Putamen (tissue), 1 donor: ENCODE data around the gene CD9.
"Not testable (repeated sequence)": the region's sequence is repeated elsewhere in the genome, so short reads cannot be mapped to it uniquely, and the experiment has no call there.

ENCODE experiments used
- DNase-seq: peaks from one replicate; pipeline ENCODE4 v3.0.0-alpha.2; 2016; ENCODE audit warnings: low spot score

The CD9 gene

DNA sequence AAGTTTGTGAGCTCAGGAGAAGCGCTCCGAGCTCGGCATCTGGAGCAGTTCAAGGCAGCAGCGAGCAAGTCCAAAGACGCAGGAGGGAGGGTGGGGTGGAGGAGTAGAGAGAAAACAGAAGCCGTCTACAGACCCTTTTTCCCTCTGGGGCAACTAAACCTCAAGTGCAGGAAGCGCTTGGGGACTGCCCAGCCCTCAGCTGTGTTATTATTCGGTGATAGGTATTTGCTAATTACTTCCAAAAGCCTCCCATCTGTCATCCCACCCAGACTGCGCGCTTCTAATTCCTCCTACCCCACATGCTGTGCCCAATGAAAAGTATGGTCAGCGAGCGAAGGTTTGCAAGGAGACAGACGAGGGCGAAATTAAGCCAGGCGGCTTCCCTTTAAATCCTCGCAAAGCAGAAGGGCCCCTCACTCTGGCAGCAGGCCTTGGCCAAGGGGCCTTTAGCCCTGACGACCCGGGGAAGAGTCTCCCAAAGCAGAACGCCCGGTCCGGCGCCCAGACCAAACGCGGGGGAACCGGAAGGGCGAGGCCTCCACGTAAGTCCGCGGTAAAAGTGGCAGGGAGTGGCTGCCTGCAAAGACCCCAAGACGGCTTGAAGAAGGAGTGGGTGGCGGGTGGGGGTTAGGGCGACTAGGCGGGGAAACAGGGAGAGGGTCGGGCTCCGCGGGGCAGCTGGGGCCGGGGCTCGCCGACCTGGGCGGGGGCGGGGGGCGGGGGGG, 507 bp upstream of the CD9 start:
- DNase-seq = no peak

DNA sequence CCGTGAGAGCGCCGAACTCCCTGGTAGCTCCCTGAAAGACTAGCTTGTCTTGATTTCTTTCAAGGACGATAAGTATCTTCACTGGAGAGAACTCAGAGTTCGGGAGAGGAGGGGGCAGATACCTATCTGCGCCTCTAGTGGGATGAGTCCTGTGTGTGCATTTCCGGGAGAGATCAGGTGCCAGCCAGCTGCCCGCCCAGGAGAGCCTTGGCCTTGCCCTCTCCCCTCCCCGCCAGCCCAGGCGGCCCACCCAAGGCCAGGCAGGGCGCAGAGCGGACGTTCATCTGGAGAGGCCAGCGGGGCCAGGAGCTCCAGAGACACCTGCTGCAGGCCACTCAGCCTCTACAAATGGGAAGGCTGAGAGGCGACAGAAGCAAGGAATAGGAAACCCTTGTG, 1.0 kb downstream of the CD9 start:
- DNase-seq = no peak

DNA sequence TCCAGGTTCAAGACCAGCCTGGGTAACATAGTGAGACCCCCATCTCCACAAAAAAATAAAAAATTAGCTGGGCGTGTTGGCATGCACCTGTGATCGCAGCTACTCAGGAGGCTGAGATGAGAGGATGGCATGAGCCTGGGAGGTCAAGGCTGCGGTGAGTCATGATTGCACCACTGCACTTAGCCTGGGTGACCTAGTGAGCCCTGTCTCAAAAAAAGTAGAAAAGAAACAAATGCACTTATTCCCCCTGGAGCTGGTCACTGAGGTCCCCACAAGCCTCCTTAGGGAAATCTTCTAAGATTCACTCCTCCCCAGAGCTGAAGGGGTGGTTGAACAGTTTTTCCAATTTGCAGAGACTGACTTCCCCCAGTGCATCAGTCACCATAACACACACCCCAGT, 1.6 kb downstream of the CD9 start:
- no peak for DNase-seq

DNA sequence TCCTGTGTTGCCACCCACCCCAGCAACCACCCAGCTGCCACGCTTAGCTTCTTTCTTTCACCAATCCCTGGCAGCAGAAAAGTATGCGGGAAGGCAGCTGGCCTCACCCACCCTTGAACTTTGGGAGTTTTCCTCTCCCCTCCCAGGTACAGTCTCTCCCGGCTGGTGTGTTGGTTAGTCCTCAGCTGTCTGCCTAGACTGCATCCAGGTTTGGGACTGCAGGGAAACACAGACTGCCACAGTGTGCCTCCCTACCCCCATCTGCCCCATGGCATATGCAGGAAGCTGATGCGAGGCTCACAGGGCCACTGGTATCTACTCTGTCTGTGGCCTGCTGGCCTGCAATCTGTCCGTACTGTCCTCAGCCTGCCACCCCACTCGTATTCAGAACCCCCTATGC, 2.1 kb downstream of the CD9 start:
- DNase-seq = no peak

DNA sequence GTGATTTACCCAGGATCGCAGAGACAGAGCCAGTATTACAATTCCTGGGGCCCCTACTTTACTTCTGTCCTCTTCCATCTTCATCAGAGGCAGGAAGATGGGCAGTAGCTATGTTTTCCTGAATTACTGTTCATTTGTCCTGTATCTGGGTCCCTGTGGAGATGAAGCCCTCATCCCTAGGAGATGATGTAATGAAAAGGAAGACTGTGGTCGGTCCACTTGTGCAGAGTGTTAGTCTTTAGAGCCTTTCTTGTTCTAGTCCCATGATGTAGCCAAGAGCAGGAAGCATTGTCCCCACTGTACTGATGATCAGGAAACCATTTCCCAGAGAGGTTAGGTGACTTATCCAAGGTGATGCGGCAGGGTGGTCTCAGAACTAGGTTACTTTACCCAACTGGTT, 2.6 kb downstream of the CD9 start:
- DNase-seq = no peak

DNA sequence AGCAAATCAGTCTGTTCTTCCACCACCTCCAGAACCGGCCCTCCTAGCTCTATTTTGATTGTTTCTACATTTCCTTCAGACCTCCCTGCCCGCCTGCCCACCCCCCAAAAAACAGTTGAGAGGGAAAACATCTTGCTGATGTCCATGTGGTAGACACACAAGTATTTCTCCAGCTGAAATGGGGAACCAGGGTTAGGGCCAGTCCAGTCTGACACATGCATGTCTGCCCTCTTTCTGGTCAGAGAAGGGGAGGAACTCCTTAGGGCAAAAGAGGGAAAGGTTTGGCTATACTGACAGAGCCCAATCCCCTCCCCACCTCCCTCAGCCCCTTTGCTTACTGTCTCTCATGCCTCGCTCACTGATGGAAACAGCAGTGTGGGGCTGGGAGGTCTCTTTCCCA, 3.4 kb downstream of the CD9 start:
- no peak for DNase-seq

DNA sequence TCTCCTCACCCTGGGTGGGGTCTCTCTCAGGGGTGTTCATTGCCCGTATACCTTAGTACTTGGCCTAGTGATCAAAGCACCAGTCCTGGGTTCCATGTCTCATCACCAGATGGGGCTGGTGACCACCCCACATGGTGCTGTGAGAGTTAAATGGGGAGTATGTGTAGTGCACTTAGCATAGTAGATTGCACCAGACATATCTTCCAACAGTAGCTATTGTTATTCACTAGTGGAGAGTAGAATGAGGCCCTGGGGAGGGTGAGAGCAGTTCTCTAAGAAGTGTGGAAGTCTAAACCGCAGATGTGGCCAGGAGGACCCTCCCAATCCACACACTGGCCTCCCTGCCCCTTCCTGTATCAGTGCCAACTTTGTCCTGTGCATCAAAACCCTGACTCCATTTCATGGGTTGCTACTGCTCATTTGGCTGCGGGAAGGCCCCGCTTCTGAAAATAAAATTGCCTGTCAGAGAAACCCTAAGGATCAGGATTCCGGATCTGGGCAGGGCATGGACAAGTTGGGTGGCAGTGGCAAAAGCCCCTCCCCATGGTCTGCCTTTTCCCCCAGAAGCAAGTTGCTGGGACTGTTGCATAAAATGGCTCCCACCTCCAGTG, 4.4 kb downstream of the CD9 start:
- no peak for DNase-seq

DNA sequence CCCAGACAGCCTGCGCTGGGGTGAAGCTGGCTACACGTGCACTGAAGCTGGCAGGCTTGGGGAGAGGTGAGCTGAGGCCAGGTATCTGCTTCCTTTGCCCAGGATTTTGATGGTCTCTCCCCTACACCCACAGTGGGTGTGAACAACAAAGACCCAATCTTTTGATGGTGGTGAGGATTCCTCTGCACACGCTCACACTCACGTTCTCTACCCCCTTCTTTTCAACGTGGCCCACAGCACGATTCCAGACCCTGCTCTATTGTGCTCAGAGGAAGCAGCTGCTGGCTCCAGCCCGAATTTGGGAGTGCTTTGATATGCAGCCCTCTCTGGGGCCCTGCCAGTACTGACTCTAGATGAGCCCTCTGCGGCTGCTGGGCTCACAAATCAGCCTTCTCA, 4.9 kb downstream of the CD9 start:
- no peak for DNase-seq

DNA sequence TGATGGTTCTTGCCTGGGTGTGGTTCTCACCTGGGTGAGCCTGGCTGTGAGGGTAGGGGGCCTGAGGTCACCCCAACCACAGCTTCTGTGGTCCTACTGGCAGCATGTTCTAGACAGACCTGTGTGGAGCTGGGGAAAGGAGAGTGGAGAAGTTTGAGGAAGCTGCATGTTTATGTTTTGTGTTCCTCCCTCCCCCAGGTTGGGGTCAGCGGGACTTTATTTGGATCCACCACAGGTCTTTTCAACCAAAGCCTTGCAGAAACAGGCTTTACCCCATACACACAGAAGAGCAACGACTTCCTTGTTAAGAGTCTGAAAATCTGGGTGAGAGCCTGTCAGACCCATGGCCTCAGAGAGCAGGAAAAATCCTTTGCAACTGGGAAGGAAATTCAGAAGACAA, 5.6 kb downstream of the CD9 start:
- no peak for DNase-seq

DNA sequence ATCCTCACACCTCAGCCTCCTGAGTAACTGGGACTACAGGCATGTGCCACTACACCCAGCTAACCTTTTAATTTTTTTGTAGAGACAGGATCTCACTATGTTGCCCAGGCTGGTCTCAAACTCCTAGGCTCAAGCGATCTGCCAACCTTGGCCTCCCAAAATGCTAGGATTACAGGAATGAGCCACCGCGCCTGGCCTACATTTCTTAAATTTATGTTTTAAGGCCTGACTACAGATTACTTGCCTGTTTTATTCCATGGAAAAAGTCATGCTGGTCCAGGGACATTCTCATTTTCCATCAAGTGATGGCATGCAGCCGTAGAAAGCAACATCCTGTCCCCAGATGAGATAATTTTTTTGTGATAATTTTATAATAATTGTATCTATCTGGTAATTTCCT, 6.1 kb downstream of the CD9 start:
- DNase-seq = no peak

DNA sequence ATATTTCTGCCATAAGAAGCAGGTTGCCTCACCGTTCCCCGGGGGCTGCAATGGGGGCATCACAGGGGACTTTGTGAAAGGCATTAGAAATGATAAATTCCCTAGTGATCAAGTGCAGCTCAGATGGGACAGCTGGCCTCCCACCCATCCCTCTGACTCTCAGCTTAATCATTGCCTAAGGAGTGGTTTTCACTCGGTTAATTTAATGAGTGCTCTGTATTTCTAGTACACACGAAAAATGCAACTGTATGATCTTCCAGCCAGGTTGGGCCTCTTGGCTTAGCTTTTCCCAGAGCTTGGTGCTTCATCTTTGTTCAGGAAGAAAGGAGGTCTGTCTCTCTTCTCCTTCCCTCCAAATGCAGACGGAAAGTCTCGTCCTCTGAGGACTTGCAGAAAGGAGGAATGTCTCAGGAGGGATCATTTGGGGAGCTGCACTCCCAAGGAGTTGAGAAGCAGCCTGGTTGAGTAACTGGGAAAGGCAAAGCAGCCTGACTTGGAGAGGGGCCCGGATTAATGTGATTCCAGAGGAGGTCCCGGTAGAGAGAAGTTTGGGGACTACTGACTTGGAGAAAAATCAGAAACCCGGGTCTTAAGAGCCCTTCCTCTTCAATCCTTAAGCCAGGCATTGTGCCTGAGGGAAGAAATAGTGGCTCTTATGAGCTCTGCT, 7.2 kb downstream of the CD9 start:
- no peak for DNase-seq

DNA sequence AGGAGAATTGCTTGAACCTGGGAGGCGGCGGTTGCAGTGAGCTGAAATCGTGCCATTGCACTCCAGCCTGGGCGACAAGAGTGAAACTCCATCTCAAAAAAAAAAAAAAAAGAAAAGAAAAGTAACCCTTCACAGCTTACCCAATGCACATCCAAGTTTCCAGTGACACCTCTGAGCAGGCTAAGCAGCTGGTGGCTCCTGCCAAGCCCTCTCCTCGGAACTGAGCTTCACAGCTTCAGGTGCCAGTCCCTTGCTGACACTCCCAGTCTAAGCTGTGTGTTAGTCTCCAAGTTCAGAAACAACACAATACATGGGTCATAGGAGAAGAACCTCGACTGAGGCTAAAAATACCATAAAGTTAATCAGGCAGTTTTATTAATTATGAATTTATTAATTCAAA, 7.9 kb downstream of the CD9 start:
- DNase-seq = no peak

DNA sequence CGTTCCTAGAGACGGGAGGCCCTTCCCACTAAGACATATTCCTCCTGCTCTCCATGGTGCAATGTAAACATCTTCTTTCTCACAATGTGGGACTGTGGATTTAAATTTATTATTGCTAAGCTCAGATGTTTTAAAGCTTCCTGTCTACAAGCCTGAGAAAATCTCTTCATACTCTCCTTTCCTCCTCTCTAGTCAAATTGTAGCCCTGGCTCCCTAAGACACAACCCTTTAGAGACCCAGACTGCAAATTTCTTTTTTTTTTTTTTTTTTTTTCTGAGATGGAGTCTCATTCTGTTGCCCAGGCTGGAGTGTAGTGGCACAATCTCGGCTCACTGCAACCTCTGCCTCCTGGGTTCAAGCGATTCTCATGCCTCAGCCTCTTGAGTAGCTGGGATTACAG, 9.2 kb downstream of the CD9 start:
- not testable (repeated sequence) for DNase-seq

DNA sequence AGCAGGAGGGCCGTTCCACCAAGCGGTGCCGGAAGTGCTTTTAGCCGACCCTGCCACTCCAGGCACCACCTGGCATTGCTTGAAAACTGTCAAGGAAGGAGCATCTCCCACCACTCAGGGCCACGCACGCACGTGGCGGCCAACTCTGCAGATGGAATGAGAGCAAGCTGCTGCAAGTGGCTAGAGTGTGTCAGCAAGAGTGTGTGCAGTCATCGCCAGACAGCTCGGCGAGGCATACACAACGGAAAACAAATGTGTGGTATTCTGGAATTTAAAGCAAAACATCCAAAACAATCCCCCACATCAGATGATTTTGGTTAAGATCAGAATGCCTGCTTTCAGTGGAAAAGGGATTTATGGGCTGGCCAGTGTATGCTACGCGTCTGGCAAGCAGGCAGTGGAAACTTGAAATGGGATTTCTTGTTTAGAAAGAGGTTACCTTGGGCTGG, 11.2 kb downstream of the CD9 start:
- DNase-seq = no peak

DNA sequence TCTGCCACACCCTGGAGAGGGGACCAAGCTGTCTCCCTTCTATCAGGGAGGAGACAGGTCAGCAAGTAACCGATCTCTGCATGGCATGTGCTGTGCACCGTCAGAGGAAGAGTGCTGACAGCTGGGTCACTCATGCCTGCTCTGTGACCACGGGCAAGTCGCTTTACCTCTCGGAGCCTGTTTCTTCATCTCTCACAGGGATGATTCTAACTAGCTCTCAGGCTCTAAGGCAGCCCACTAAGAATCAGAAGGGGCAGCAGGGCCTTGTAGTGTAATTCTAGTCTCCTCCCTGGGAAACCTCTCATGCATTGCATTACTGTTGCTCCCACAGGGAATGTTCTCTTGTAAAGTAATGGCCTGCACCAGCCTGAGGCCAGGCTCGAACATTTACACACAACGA, 11.9 kb downstream of the CD9 start:
- no peak for DNase-seq

DNA sequence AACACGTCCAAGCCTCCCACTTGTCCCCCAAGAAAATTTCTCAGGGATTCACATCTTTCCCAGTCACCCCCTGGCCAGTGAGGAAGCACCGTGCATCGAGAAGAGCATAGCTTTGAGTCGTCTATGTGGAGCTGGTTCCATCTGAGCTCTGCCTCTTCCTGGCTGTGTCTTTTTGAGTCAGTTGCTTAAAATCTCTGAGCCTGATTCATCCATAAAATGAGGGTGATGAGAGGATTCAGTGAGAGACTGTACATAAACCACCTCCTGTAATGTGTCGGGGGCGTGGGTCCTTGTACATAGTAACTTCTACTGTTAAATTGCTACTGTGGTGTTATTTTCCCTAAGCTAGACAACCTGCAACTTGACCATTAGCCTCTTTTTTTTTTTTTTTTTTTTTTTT, 13.8 kb downstream of the CD9 start:
- DNase-seq = no peak

DNA sequence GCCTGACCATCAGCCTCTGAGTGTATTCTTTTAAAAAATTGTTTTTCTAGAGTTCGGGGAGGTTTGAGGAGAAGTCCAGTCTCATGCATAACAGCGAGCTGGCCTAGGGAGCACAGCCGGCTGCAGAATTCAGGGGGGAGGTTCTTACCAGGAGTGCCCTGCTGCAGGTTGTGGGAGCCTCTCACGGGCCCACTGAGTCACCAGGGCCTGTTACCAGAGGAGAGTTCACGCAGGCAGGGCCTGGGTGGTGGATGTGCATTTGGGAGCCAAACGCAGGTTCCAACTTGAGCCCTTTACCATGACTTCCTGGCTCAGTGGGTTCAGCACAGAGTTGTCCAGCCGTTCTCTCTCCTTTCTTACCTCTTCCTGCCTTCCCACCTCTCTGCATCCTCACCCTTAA, 14.4 kb downstream of the CD9 start:
- DNase-seq = no peak

DNA sequence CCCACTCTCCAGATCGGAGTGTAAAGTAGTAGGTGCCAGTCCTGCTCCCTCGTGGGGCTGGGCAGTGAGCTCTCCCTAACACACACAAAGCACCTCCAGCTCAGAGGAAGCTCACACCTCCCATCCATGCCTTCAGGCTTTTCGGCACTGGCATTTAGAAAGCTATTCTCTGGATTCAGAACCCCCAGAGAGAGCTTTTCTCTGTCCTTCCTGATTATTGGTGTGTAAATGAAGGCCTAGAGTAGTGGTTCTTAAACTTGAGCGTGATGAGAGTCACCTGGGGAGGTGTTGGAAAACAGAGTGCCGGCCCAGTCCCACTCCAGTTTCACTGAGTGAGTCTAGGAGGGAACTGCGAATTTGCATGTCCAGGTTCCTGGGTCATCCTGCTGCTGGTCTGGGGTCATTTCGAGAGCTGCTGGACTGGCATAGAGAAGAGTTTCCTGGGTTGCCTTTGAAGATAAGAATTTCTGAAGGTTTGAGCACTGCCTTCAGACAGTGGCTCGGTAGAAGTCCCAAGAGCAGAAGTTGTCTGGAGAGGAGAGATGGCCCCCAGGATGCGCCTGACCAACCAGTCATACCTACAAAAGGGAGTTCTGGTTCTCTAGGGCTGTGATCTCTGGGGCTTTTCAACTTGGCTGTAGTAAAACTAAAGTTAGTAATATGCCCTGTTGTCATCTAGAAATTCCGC, 15.1 kb downstream of the CD9 start:
- no peak for DNase-seq

DNA sequence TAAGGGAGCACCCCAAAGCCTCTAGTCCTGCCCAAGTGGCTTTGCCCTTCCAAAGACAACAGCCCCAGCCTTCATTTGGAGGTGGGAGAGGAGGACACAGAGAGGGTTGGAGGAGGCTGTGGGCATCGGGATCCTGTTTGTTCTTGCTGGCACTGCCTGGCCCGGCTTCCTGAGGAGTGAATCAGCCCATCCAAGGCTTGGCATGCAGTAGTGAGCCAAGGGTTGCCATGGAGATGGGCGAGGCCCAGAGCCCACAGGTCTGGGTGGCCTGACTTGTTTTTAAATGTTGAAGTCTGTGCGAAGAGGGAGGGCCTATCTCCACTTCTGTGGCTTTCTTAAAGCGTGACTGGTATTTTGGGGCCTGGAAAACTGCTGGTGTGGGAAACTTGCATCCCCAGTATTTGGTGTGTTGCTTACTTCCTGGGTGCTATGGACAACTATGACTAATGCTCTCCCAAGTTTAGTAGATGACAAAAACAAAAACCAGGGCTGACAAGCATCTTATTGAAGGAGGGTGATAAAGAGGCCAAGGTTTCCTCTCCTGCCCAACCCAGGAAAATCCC, 15.8 kb downstream of the CD9 start:
- peak; percentile 74 for DNase-seq

DNA sequence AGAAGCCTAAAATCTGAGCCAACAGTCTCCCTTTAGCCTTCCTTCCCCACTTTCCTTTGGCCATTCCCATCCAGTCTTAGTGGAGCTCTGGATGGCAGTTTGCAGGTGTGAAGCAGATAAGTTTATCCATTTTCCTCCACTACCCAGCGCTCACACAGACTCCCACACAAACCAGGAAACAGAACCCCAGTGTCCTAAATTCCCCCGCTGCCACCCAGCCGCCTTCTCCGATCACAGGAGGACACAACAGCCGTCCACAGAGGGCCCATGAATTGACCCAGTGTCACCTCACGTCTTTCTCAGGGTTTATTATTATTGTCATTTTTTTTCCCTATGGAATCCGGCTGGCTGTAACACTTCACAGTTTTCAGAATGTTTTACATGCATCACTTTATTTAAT, 16.4 kb downstream of the CD9 start:
- DNase-seq = no peak

DNA sequence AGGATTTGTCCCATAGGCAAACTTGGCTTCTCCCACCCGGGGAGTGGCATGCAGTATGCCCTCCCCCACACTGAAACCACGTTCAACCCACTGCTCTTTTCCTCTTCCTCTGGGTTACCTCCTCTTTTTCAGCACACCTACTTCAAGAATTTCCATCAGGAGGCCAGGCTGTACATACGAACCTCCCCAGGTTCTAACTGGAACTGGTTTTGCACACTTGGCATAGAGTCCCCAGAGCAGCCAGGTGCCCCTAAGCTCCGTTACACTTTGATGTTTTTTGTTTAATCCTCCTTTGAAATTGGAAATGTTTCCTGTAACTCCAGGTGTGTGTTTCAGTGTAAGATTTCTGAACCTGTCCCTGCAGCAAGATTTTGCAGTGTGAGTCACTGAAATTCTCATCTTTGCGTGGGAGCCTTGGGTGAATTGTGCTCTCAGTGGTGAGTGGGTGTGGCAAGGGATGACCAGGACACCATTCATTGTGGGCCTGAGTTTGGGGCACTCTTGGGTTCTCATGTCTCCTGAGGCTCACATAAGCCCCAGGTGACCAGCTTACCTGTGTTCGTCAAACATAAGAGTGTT, 18.2 kb downstream of the CD9 start:
- no peak for DNase-seq

DNA sequence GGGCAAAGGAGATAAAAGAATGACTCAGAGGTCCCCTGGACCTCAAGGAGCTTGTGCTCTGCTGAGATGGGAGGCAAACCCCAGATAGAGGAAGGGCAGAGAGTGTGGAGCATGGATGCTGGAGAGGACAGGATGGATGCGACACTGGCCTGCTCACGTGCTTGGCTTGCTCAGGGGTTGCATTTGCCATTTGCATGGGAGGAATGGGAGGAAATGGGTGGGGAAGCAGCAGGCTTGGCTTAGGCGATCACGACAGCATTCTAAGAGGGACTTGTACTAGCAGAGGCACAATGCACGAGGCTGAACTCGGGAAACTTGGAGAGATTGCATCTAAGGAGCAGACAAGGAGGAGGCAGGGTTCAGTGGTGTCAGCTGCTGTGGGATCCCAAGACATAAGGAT, 19.8 kb downstream of the CD9 start:
- no peak for DNase-seq
